ENCODE data around the gene NOP58. TPM values are rescaled to one million over a fixed set of nuclear protein-coding genes. Genes with fewer than 3 reads are reported as not detected.
A peak's percentile ranks its signal among the peaks of the same experiment; 100 is the strongest.

NOP58 gene
- total and polyA plus RNA-seq, 2 of the 8 experiments (the other 6 are each of a cell fraction or from before 2014, with no cell fraction given), result 41.5 to 133 TPM

DNA sequence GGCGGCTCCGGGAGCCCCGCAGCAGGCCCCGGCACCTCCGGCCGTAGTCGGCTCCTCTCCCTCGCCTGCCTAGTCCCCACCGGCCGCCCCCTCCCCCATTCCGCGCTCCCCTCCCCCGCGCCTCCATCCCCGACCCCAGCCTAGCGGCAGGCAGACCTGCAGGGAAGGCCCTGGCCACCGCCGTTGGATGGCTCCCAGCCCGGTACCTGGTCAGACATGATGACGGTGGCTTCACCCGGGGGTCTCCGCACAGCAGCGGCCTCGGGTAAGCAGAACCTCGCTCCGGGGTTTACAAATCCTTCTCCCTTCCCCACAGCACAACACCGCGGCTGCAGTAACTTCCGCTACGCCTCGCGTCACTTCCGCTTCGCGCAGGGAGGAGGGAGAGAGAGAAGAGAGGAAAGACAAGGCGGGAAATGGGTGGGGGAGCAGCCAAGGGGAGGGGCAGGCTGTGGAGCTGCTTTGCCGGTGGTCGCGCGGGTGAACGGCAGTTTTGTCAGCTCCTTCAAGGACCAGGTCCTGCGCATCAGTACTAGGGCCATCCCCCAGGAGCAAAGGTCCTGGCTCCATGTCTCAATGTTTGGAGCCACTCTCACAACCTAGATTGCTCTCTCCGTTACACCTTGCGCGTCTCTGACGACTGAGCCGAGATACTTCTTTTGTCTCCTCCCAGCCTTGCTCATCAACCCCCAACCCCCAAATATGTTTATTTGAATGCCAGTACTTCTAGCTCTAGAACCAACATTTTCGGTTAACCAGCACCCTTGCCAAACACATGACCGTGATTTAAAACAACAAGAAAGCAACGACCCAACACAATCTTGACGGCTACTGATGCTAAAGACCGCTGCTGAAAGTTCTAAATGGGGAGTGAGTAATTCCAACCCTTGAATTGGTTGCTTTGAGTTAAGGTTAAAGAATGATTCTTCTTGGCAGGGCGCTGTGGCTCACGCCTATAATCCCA lies 27.0 kb upstream of the NOP58 start, which contains the start of gene SUMO1:
TSS of gene SUMO1 (minus strand) at position 364 of the 964 bp plus-strand sequence. CDS start at position 218, 146 bp downstream.
- Histone ChIP-seq H2BK12ac (ENCODE audit: low read depth, low read length) (peak within 1 kb of the TSS; percentile 100), H2AFZ (ENCODE audit: low read length) (peak within 1 kb of the TSS; percentile 65; the same call in 1 of the 2 replicates), H3K9me3 (ENCODE audit: insufficient read depth in 2 of 2, low read depth in 1 of 2, low read length in 1 of 2) (no peaks in the 10 kb centered on the region), H3K23me2 (ENCODE audit: low read depth, low read length) (peaks cover 3% of the 10 kb centered on the region), H3K27ac (ENCODE audit: low read depth, low read length) (peak within 1 kb of the TSS; percentile 96), H2AK5ac (ENCODE audit: low read depth, low read length) (peak within 1 kb of the TSS; percentile 70; the same call in 1 of the 2 replicates), H3K18ac (ENCODE audit: extremely low read depth, low read length) (peak within 1 kb of the TSS; percentile 96), H2BK120ac (replicated peaks; ENCODE audit: low read depth, low read length) (peak within 1 kb of the TSS; percentile 43), H3K27me3 (replicated peaks in 1 of 4; ENCODE audit: control insufficient read depth in 3 of 4, extremely low read depth in 1 of 4, insufficient read depth in 3 of 4, low read length in 3 of 4) (no peaks in the 10 kb centered on the region), H3K23ac (ENCODE audit: insufficient read length) (no peak within 1 kb of the TSS), H3K36me3 (ENCODE audit: control insufficient read depth in 2 of 4, insufficient read depth in 4 of 4, low read length in 3 of 4) (peaks cover 0 to 4% (median 0%) of the 10 kb centered on the region in 4 experiments; a peak in 1 of 8 replicates), H3K9ac (replicated peaks in 1 of 4; ENCODE audit: extremely low read depth in 1 of 4, low read depth in 3 of 4, low read length in 3 of 4) (peak within 1 kb of the TSS; percentile 82 to 98 (median 94)), H4K20me1 (replicated peaks in 1 of 2; ENCODE audit: control insufficient read depth in 1 of 2, insufficient read depth in 2 of 2, low read length in 2 of 2) (peaks cover 2 to 8% of the 10 kb centered on the region in 2 experiments), H3K4me1 (replicated peaks in 1 of 4; ENCODE audit: control insufficient read depth in 3 of 4, insufficient read depth in 4 of 4, low read length in 3 of 4) (peaks cover 0 to 3% (median 0%) of the 10 kb centered on the region in 4 experiments; a peak in 3 of 7 replicates), H2BK5ac (ENCODE audit: low read depth, low read length) (peak within 1 kb of the TSS; percentile 98), H3K14ac (ENCODE audit: insufficient read length) (no peak within 1 kb of the TSS), H2BK15ac (ENCODE audit: low read length) (0 out of 2 replicates have a peak within 1 kb of the TSS, but pooled peaks have one; percentile 72), H3K79me2 (ENCODE audit: control insufficient read depth in 1 of 2, insufficient read depth in 2 of 2, low read length in 2 of 2) (peaks cover 25 to 45% of the 10 kb centered on the region in 2 experiments), H4K91ac (replicated peaks; ENCODE audit: insufficient read length, low read length) (peak within 1 kb of the TSS; percentile 99), H2BK20ac (ENCODE audit: low read length) (peak within 1 kb of the TSS; percentile 13; the same call in 1 of the 2 replicates), H3K4me3 (ENCODE audit: extremely low read depth in 1 of 4, insufficient read depth in 2 of 4, low read depth in 3 of 4, low read length in 4 of 4) (peak within 1 kb of the TSS; percentile 81 to 99 (median 98)), H4K5ac (ENCODE audit: insufficient read length, low read depth, low read length) (peak within 1 kb of the TSS; percentile 96), H4K8ac (ENCODE audit: extremely low read depth, insufficient read depth, low read length) (peak within 1 kb of the TSS; percentile 99), H3K4ac (replicated peaks; ENCODE audit: insufficient read length, low read depth, low read length) (peak within 1 kb of the TSS; percentile 93), H3K4me2 (ENCODE audit: insufficient read depth in 1 of 2, low read depth in 2 of 2, low read length in 2 of 2) (peak within 1 kb of the TSS; percentile 86 to 93), H3K79me1 (ENCODE audit: low read depth, low read length) (no peaks in the 10 kb centered on the region), H3K56ac (replicated peaks; ENCODE audit: insufficient read length, low read depth, low read length) (peak within 1 kb of the TSS; percentile 93)
- 12% methylated on average over 31 of the region's 54 CpGs; no CpG with 5 or more reads in 1 of the 2 experiments for WGBS, 2 experiments (ENCODE audit: extremely low coverage in 1 of 2, insufficient coverage in 1 of 2, insufficient read length in 1 of 2, insufficient replicate concordance in 2 of 2, low coverage in 1 of 2, low lambda C conversion rate in 2 of 2, missing lambda C conversion rate in 1 of 2)
- ChIA-PET CTCF (ENCODE audit: partially characterized antibody) (interaction anchor here (1.7 kb wide), 1 partner anchor 31 kb away, joined by 5 read pairs; no protein-coding TSS in a partner anchor), POLR2A (ENCODE audit: partially characterized antibody) (interaction anchor here (0.6 to 5.5 kb wide), 15 partner anchors 10 to 574 kb away, joined by 3 to 126 read pairs (median 3); partner anchors contain the start of gene NOP58)
- DNase-seq (ENCODE audit: low read depth in 1 of 2, low spot score in 2 of 2) (peak; percentile 82 to 95), FAIRE-seq (peak; percentile 78)
- TF ChIP-seq CBX5 (IDR thresholded peaks at IDR 0.05; ENCODE audit: low read depth, low read length) (no peak), POLR2AphosphoS5 (IDR thresholded peaks at IDR 0.05; ENCODE audit: low read depth, low read length) (peak; percentile 94), CHD2 (IDR thresholded peaks at IDR 0.05; ENCODE audit: low read length) (no peak), ZNF274 (IDR thresholded peaks at IDR 0.05; ENCODE audit: borderline replicate concordance, extremely low read depth, low read length) (no peak), GTF2F1 (IDR thresholded peaks at IDR 0.05; ENCODE audit: borderline replicate concordance, low read depth, low read length) (peak; percentile 89), ASH2L (IDR thresholded peaks at IDR 0.05; ENCODE audit: low read length) (peak; percentile 99), BRCA1 (IDR thresholded peaks at IDR 0.05; ENCODE audit: low read depth, low read length) (no peak), PHF8 (conservative IDR thresholded peaks at IDR 0.05; ENCODE audit: low read depth, low read length) (peak; percentile 89), TBP (IDR thresholded peaks at IDR 0.05; ENCODE audit: low read depth, low read length) (peak; percentile 84), CREB1 (IDR thresholded peaks at IDR 0.05) (peak; percentile 89), RXRA (IDR thresholded peaks at IDR 0.05; ENCODE audit: insufficient read depth, low read depth, low read length) (no peak), MAFK (IDR thresholded peaks at IDR 0.05; ENCODE audit: low read depth, low read length) (no peak)

Data from H1 (cell line).